ENCODE measurements around the gene TRAK1. TPM values are rescaled to one million over a fixed set of nuclear protein-coding genes. Genes with fewer than 3 reads are reported as not detected.
A peak's percentile ranks its signal among the peaks of the same experiment; 100 is the strongest.

Gene TRAK1
- total and polyA plus RNA-seq, 2 of the 4 experiments (the other 2 are of a cell fraction): 25.6 to 28.1 TPM

DNA sequence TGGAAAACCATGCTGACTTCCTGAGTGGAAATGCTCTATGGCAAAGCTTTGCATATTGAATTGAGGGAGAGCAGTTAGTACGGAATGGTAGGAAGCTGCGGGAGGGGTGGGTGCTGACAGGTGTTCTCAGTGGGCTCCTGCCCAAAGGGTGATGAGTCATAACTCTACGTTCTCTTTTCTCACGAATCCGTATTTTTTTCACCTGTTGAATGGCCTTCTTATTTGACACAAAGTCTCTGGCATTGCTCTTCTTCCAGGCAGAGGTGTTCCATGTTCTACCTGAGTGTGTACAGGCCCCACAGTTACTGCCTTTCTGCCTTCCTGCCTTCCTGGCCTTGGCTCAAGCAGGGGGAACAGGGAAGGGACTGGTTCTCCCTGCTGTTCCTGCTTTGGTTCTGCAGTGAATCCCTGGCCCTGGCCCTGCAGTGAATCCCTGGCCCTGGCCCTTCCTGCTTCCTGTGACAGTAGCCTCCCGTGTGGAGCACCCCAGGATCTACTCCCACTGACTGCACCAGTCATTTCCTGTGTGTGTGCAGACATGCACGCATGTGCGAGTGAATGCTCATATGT lies 31.9 kb downstream of the TRAK1 start:
- intact Hi-C loops (cut with micrococcal nuclease) (no loop called here), dilution Hi-C loops (cut with HindIII; ENCODE audit: low sequenced_read_pairs, unreplicated experiment) (no loop called here), in situ Hi-C loops (cut with MboI; ENCODE audit: low sequenced_read_pairs) (loop anchor here (25.0 kb wide), 1 partner anchor 314 kb away; no protein-coding TSS in a partner anchor)
- Histone ChIP-seq H2BK5ac (ENCODE audit: low read depth, low read length, poor library complexity, severe bottlenecking) (no peak overlapping the region), H3K4me1 (ENCODE audit: control insufficient read depth, insufficient read depth, low read length) (peaks cover 4% of the 10 kb centered on the region), H3K18ac (ENCODE audit: low read depth, low read length) (no peak overlapping the region), H4K20me1 (ENCODE audit: insufficient read depth, low read length) (peaks cover 18% of the 10 kb centered on the region; the same call in 1 of the 2 replicates), H3K9me1 (ENCODE audit: insufficient read depth, low read length) (peaks cover 23% of the 10 kb centered on the region), H4K8ac (ENCODE audit: low read depth in 2 of 2, low read length in 2 of 2) (peak overlapping the region in 1 of 2 experiments; percentile 35; a peak in 1 of 4 replicates), H2AK5ac (ENCODE audit: low read depth, low read length) (no peak overlapping the region), H3K14ac (replicated peaks; ENCODE audit: low read depth, low read length) (no peak overlapping the region; the same call in 1 of the 2 replicates), H2BK120ac (ENCODE audit: low read depth, low read length) (no peak overlapping the region), H2BK20ac (ENCODE audit: low read depth, low read length) (no peak overlapping the region), H3K4me2 (ENCODE audit: low read depth, low read length) (no peak overlapping the region), H2AFZ (replicated peaks; ENCODE audit: low read length, poor library complexity) (peak overlapping the region; percentile 24), H3K4ac (ENCODE audit: low read depth, low read length) (0 out of 2 replicates have a peak overlapping the region, but pooled peaks have one; percentile 45), H3K4me3 (ENCODE audit: insufficient read depth, low read depth, low read length) (no peak overlapping the region), H3K27me3 (ENCODE audit: control insufficient read depth, insufficient read depth, low read length) (no peaks in the 10 kb centered on the region), H3K23ac (ENCODE audit: low read depth, low read length) (no peak overlapping the region), H2BK15ac (ENCODE audit: low read depth, low read length) (no peak overlapping the region), H2AK9ac (replicated peaks; ENCODE audit: low read depth, low read length, poor library complexity) (no peak overlapping the region), H3K56ac (ENCODE audit: extremely low read depth, insufficient read depth, low read length) (no peak overlapping the region), H3K36me3 (ENCODE audit: control insufficient read depth, insufficient read depth, low read length) (peaks cover 6% of the 10 kb centered on the region), H4K5ac (ENCODE audit: low read depth, low read length) (no peak overlapping the region), H3K9me3 (ENCODE audit: control insufficient read depth, insufficient read depth, low read length) (no peaks in the 10 kb centered on the region), H3K79me1 (ENCODE audit: low read depth in 1 of 2, low read length in 2 of 2) (peaks cover 17 to 54% of the 10 kb centered on the region in 2 experiments; a peak in 3 of 4 replicates), H3K9ac (ENCODE audit: low read depth, low read length) (no peak overlapping the region), H4K91ac (ENCODE audit: insufficient read depth, low read depth, low read length) (no peak overlapping the region), H3K27ac (ENCODE audit: insufficient read depth, low read length) (no peak overlapping the region)
- TF ChIP-seq SMC3 (IDR thresholded peaks at IDR 0.05; ENCODE audit: low read depth, low read length) (no peak), RCOR1 (IDR thresholded peaks at IDR 0.05; ENCODE audit: insufficient replicate concordance, low read length) (no peak), MAZ (IDR thresholded peaks at IDR 0.05; ENCODE audit: borderline replicate concordance, low read depth, low read length) (no peak), USF2 (IDR thresholded peaks at IDR 0.05; ENCODE audit: low read depth, low read length) (no peak), MXI1 (IDR thresholded peaks at IDR 0.05; ENCODE audit: borderline replicate concordance, low read depth, low read length) (no peak), CHD1 (IDR thresholded peaks at IDR 0.05; ENCODE audit: low read depth, low read length) (no peak), NFE2L2 (IDR thresholded peaks at IDR 0.05; ENCODE audit: low read depth, low read length) (no peak), FOS (IDR thresholded peaks at IDR 0.05; ENCODE audit: low read depth, low read length) (no peak), ELK1 (IDR thresholded peaks at IDR 0.05; ENCODE audit: borderline replicate concordance, low read depth, low read length) (no peak), RAD21 (IDR thresholded peaks at IDR 0.05; ENCODE audit: low read length) (no peak), CEBPB (IDR thresholded peaks at IDR 0.05; ENCODE audit: low read depth, low read length) (no peak), MAFK (IDR thresholded peaks at IDR 0.05; ENCODE audit: low read depth, low read length) (no peak), POLR2A (IDR thresholded peaks at IDR 0.05; ENCODE audit: low read depth, low read length) (no peak)
- TF ChIP-seq, protein P1, sequence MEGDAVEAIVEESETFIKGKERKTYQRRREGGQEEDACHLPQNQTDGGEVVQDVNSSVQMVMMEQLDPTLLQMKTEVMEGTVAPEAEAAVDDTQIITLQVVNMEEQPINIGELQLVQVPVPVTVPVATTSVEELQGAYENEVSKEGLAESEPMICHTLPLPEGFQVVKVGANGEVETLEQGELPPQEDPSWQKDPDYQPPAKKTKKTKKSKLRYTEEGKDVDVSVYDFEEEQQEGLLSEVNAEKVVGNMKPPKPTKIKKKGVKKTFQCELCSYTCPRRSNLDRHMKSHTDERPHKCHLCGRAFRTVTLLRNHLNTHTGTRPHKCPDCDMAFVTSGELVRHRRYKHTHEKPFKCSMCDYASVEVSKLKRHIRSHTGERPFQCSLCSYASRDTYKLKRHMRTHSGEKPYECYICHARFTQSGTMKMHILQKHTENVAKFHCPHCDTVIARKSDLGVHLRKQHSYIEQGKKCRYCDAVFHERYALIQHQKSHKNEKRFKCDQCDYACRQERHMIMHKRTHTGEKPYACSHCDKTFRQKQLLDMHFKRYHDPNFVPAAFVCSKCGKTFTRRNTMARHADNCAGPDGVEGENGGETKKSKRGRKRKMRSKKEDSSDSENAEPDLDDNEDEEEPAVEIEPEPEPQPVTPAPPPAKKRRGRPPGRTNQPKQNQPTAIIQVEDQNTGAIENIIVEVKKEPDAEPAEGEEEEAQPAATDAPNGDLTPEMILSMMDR (conservative IDR thresholded peaks at IDR 0.05; ENCODE audit: low read depth, low read length): no peak
- no peak for ATAC-seq (ENCODE audit: low read depth)
- BruUV-seq (replicated peaks): no TSS peak
- WGBS, 2 experiments (ENCODE audit: extremely low coverage in 2 of 2, insufficient read length in 1 of 2): 86% methylated on average over 6 of the region's 8 CpGs; no CpG with 5 or more reads in 1 of the 2 experiments
- ChIA-PET CTCF (interaction anchor here (1.3 kb wide), 1 partner anchor 68 kb away, joined by 3 read pairs; no protein-coding TSS in a partner anchor), POLR2A (ENCODE audit: unreplicated experiment) (no interaction called here)
- peak; percentile 55 for DNase-seq
